HL-60 (cell line): ENCODE results near the gene EAF1.

Source experiments
- CTCF ChIP-seq: IDR thresholded peaks from one replicate; pipeline ENCODE4 v1.5.1; 2011; ENCODE audit warnings: low read length, control low read depth, inconsistent platforms; ENCODE audit not compliant: insufficient read depth
- GABPA ChIP-seq: IDR thresholded peaks from 2 replicates; pipeline ENCODE4 v1.6.1; 2012; ENCODE audit warnings: low read depth
- POLR2AphosphoS5 ChIP-seq: IDR thresholded peaks from 2 replicates; pipeline ENCODE4 v1.6.1; 2012; ENCODE audit warnings: low read depth

DNA sequence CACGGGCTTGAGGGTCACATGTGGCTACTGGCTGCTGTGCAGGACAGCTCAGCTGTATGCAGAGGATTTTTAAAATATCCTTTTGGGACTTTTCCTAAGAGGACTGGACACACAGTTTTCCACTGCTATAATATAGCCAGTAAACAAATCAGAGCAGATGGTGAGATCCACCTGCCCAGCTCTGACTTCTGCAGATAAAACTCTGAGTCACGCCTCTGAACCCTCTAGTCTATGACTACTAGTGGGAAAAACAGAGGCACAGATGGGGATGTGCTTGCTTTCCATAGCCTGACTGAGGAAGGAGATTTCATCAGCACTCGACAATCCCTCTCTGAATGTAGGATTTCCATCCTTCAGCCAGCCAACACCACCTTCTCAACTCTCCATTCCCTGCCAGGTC, 49.0 kb downstream of the EAF1 start:
- TF ChIP-seq POLR2AphosphoS5 (no peak), CTCF (no peak), GABPA (no peak)
